Osteocyte (in vitro differentiated cells): ENCODE data around the gene EIPR1. TPM values are rescaled to one million over a fixed set of nuclear protein-coding genes. Genes with fewer than 3 reads are reported as not detected.

Experiments
- DNase-seq: peaks from one replicate; pipeline ENCODE4 v3.0.0; 2021; ENCODE audit warnings: mixed read lengths; ENCODE audit not compliant: unreplicated experiment; ENCODE audit errors: extremely low spot score
- H3K27ac Mint-ChIP-seq: one replicate; pipeline ENCODE4 v1.8.0; 2021; ENCODE audit warnings: mild to moderate bottlenecking, mixed read lengths; ENCODE audit not compliant: unreplicated experiment
- H3K27me3 Mint-ChIP-seq: one replicate; pipeline ENCODE4 v1.8.0; 2021; ENCODE audit warnings: mixed read lengths; ENCODE audit not compliant: unreplicated experiment
- H3K36me3 Mint-ChIP-seq: one replicate; pipeline ENCODE4 v1.8.0; 2021; ENCODE audit warnings: mixed read lengths; ENCODE audit not compliant: unreplicated experiment
- H3K4me1 Mint-ChIP-seq: one replicate; pipeline ENCODE4 v1.8.0; 2021; ENCODE audit warnings: mixed read lengths; ENCODE audit not compliant: unreplicated experiment
- H3K4me3 Mint-ChIP-seq: one replicate; pipeline ENCODE4 v1.8.0; 2021; ENCODE audit warnings: mild to moderate bottlenecking, moderate library complexity, mixed read lengths; ENCODE audit not compliant: unreplicated experiment
- H3K9me3 Mint-ChIP-seq: one replicate; pipeline ENCODE4 v1.8.0; 2021; ENCODE audit warnings: mixed read lengths; ENCODE audit not compliant: unreplicated experiment
- total RNA-seq: library from RNA; stranded (reverse); gene quantifications from 2 replicates; pipeline ENCODE4 v1.2.1, GENCODE V29; 2021
- TF ChIP-seq, protein P1 (sequence below): fragments of 200-600 bp; sonication (generic); IDR thresholded peaks from 2 replicates; pipeline ENCODE4 v1.5.0; 2021; ENCODE audit warnings: antibody characterized with exemption, mild to moderate bottlenecking, moderate library complexity

The EIPR1 gene
- total RNA-seq, 1 donor from 2014 or later: 19.9 TPM

DNA sequence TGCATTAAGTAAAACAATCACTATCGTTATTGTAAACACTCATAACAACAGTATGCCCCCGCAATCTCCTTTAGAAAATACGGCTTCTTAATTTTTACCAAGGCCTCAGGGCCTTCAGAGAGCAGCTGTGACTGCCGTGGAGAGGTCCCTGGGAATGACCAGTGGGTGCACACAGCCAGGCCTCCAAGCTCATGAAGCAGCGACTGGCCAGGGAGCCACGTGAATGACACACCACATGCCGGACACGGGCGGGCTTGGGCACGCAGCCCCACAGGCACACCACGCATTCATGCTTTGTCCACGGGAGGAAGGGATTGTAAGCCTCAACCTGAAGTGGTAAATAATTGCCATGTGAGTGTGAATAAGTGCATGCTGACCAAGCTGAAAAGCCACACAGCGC is 121.0 kb downstream of the EIPR1 start:
- Mint-ChIP-seq H3K9me3 (peaks cover under 1% of the 10 kb centered on the region), H3K4me1 (peaks cover 2% of the 10 kb centered on the region), H3K36me3 (peaks cover 6% of the 10 kb centered on the region), H3K27ac (no peak overlapping the region), H3K4me3 (no peak overlapping the region), H3K27me3 (no peaks in the 10 kb centered on the region)
- peak; percentile 67 for DNase-seq
- TF ChIP-seq, protein P1, sequence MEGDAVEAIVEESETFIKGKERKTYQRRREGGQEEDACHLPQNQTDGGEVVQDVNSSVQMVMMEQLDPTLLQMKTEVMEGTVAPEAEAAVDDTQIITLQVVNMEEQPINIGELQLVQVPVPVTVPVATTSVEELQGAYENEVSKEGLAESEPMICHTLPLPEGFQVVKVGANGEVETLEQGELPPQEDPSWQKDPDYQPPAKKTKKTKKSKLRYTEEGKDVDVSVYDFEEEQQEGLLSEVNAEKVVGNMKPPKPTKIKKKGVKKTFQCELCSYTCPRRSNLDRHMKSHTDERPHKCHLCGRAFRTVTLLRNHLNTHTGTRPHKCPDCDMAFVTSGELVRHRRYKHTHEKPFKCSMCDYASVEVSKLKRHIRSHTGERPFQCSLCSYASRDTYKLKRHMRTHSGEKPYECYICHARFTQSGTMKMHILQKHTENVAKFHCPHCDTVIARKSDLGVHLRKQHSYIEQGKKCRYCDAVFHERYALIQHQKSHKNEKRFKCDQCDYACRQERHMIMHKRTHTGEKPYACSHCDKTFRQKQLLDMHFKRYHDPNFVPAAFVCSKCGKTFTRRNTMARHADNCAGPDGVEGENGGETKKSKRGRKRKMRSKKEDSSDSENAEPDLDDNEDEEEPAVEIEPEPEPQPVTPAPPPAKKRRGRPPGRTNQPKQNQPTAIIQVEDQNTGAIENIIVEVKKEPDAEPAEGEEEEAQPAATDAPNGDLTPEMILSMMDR: no peak

DNA sequence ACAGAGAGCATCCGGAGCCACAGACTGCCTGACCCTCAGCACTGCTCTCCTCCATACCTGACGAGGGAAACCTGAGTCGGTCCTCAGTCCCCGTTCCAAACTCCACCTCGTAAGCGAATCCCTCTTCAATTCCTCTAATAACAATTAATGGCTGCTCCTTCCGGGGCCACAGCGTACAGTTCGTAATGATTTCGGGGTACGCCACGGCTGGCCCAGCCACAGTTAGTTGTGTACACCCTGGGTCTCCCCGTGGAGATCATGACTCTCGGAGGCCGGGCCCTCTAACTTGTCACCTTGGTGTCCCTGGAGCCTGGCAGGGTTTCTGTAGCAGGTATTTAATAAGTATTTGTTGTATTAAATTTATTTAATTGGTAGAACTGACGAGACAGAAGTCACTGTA is 121.5 kb downstream of the EIPR1 start:
- no peak for DNase-seq
- Mint-ChIP-seq H3K27me3 (no peaks in the 10 kb centered on the region), H3K4me3 (no peak overlapping the region), H3K27ac (no peak overlapping the region), H3K36me3 (peaks cover 6% of the 10 kb centered on the region), H3K4me1 (peaks cover 2% of the 10 kb centered on the region), H3K9me3 (peaks cover 5% of the 10 kb centered on the region)
- TF ChIP-seq, protein P1: no peak

GRCh38 chr2:3254442-3254941 is 123.1 kb downstream of the EIPR1 start:
- H3K36me3 Mint-ChIP-seq: peaks cover 8% of the 10 kb centered on the region
- H3K9me3 Mint-ChIP-seq: peaks cover 9% of the 10 kb centered on the region
- TF ChIP-seq, protein P1: no peak
- H3K27me3 Mint-ChIP-seq: no peaks in the 10 kb centered on the region
- DNase-seq: no peak
- no peak overlapping the region for H3K27ac Mint-ChIP-seq
- H3K4me1 Mint-ChIP-seq: peaks cover 2% of the 10 kb centered on the region
- no peak overlapping the region for H3K4me3 Mint-ChIP-seq

GRCh38 chr2:3253913-3254441 is 123.6 kb downstream of the EIPR1 start:
- no peak overlapping the region for H3K27ac Mint-ChIP-seq
- peaks cover 14% of the 10 kb centered on the region for H3K9me3 Mint-ChIP-seq
- H3K36me3 Mint-ChIP-seq: peaks cover 13% of the 10 kb centered on the region
- TF ChIP-seq, protein P1: no peak
- H3K4me1 Mint-ChIP-seq: peaks cover 2% of the 10 kb centered on the region
- H3K27me3 Mint-ChIP-seq: no peaks in the 10 kb centered on the region
- no peak for DNase-seq
- H3K4me3 Mint-ChIP-seq: no peak overlapping the region

GRCh38 chr2:3251946-3252345 is 125.7 kb downstream of the EIPR1 start:
- H3K36me3 Mint-ChIP-seq: peaks cover 12% of the 10 kb centered on the region
- H3K27ac Mint-ChIP-seq: no peak overlapping the region
- peaks cover 18% of the 10 kb centered on the region for H3K9me3 Mint-ChIP-seq
- TF ChIP-seq, protein P1: no peak
- H3K4me3 Mint-ChIP-seq: no peak overlapping the region
- H3K4me1 Mint-ChIP-seq: no peaks in the 10 kb centered on the region
- no peaks in the 10 kb centered on the region for H3K27me3 Mint-ChIP-seq
- no peak for DNase-seq
